Measurements from ENCODE around the gene NIBAN1. TPM values are rescaled to one million over a fixed set of nuclear protein-coding genes. Genes with fewer than 3 reads are reported as not detected.

NIBAN1 gene
- total and polyA plus RNA-seq, 2 donors (not counting 3 experiments of a cell fraction or from before 2014, with no cell fraction given), result 0.23 to 2.8 TPM

GRCh38 chr1:184987696-184988095, 13.4 kb upstream of the NIBAN1 start:
- DNase-seq (ENCODE audit: low read depth, low spot score), result no peak
- no peak for FAIRE-seq
- Histone ChIP-seq H3K79me2 (ENCODE audit: control insufficient read depth, insufficient read depth, low read length) (no peaks in the 10 kb centered on the region), H2AFZ (ENCODE audit: low read depth, low read length) (no peak overlapping the region), H3K36me3 (ENCODE audit: control insufficient read depth in 2 of 2, extremely low read depth in 1 of 2, insufficient read depth in 2 of 2, low read length in 2 of 2) (no peaks in the 10 kb centered on the region), H3K27me3 (ENCODE audit: control insufficient read depth in 2 of 2, insufficient read depth in 2 of 2, low read length in 2 of 2) (peaks cover 6 to 12% of the 10 kb centered on the region in 2 experiments), H4K20me1 (replicated peaks; ENCODE audit: control insufficient read depth, extremely low read depth, insufficient read depth, low read length) (no peaks in the 10 kb centered on the region), H3K4me3 (replicated peaks in 1 of 3; ENCODE audit: insufficient read depth in 1 of 3, low read depth in 1 of 3, low read length in 3 of 3) (no peak overlapping the region), H3K4me2 (ENCODE audit: insufficient read depth, low read length) (no peak overlapping the region), H3K9me1 (replicated peaks; ENCODE audit: control insufficient read depth, extremely low read depth, insufficient read depth, low read length) (no peaks in the 10 kb centered on the region), H3K27ac (ENCODE audit: insufficient read depth, low read depth, low read length) (no peak overlapping the region), H3K9ac (replicated peaks; ENCODE audit: extremely low read depth, insufficient read depth, low read length) (no peak overlapping the region), H3K9me3 (replicated peaks; ENCODE audit: control insufficient read depth, insufficient read depth, low read length) (no peaks in the 10 kb centered on the region), H3K4me1 (ENCODE audit: control insufficient read depth, extremely low read depth, insufficient read depth, low read length) (no peaks in the 10 kb centered on the region)
- dilution Hi-C loops (cut with MboI; ENCODE audit: extremely low pct_ligation_motif_present, low sequenced_read_pairs) (no loop called here), intact Hi-C loops (cut with micrococcal nuclease) (loop anchor here (10.0 kb wide), 1 partner anchor 707 kb away; no protein-coding TSS in a partner anchor)
- POLR2A ChIA-PET, result no interaction called here
- BruUV-seq (replicated peaks), result no TSS peak
- TF ChIP-seq MAX (IDR thresholded peaks at IDR 0.05; ENCODE audit: insufficient read depth, insufficient read length), result no peak
- no peak for TF ChIP-seq POLR2A (IDR thresholded peaks at IDR 0.05; ENCODE audit: low read depth, low read length)
- TF ChIP-seq FOS (IDR thresholded peaks at IDR 0.05; ENCODE audit: borderline replicate concordance, insufficient read depth, low read length), result no peak
- TF ChIP-seq POLR2AphosphoS5 (IDR thresholded peaks at IDR 0.05; ENCODE audit: insufficient read depth, low read depth, low read length), result no peak
- TF ChIP-seq GATA2 (IDR thresholded peaks at IDR 0.05; ENCODE audit: insufficient read depth, insufficient read length, low read depth, low read length), result no peak
- no peak for TF ChIP-seq EZH2 (IDR thresholded peaks at IDR 0.05; ENCODE audit: borderline replicate concordance, low read depth, low read length, severe bottlenecking)
- CTCF ChIA-PET, result interaction anchor here (3.0 to 3.9 kb wide), 3 partner anchors 182 to 693 kb away, joined by 15 to 49 read pairs (median 17); no protein-coding TSS in a partner anchor

GRCh38 chr1:184986250-184986649, 11.9 kb upstream of the NIBAN1 start:
- CTCF ChIA-PET, result interaction anchor here (0.6 to 3.9 kb wide), 6 partner anchors 13 to 695 kb away, joined by 3 to 49 read pairs (median 10); no protein-coding TSS in a partner anchor
- Histone ChIP-seq H3K4me1 (ENCODE audit: control insufficient read depth, extremely low read depth, insufficient read depth, low read length) (no peaks in the 10 kb centered on the region), H3K36me3 (ENCODE audit: control insufficient read depth in 2 of 2, extremely low read depth in 1 of 2, insufficient read depth in 2 of 2, low read length in 2 of 2) (no peaks in the 10 kb centered on the region), H2AFZ (ENCODE audit: low read depth, low read length) (no peak overlapping the region), H3K4me2 (ENCODE audit: insufficient read depth, low read length) (no peak overlapping the region), H3K9me1 (replicated peaks; ENCODE audit: control insufficient read depth, extremely low read depth, insufficient read depth, low read length) (no peaks in the 10 kb centered on the region), H3K4me3 (replicated peaks in 1 of 3; ENCODE audit: insufficient read depth in 1 of 3, low read depth in 1 of 3, low read length in 3 of 3) (no peak overlapping the region), H3K9ac (replicated peaks; ENCODE audit: extremely low read depth, insufficient read depth, low read length) (no peak overlapping the region), H3K27me3 (ENCODE audit: control insufficient read depth in 2 of 2, insufficient read depth in 2 of 2, low read length in 2 of 2) (peaks cover 6 to 12% of the 10 kb centered on the region in 2 experiments), H3K79me2 (ENCODE audit: control insufficient read depth, insufficient read depth, low read length) (no peaks in the 10 kb centered on the region), H3K27ac (ENCODE audit: insufficient read depth, low read depth, low read length) (no peak overlapping the region), H4K20me1 (replicated peaks; ENCODE audit: control insufficient read depth, extremely low read depth, insufficient read depth, low read length) (no peaks in the 10 kb centered on the region), H3K9me3 (replicated peaks; ENCODE audit: control insufficient read depth, insufficient read depth, low read length) (no peaks in the 10 kb centered on the region)
- TF ChIP-seq CTCF (IDR thresholded peaks at IDR 0.05; ENCODE audit: extremely low read depth in 1 of 2, insufficient read depth in 1 of 2, low read depth in 1 of 2, low read length in 2 of 2), result peak in 1 of 2 donors; percentile 1
- no peak for TF ChIP-seq MAX (IDR thresholded peaks at IDR 0.05; ENCODE audit: insufficient read depth, insufficient read length)
- no peak for TF ChIP-seq MYC (IDR thresholded peaks at IDR 0.05; ENCODE audit: low read depth, low read length)
- TF ChIP-seq EZH2 (IDR thresholded peaks at IDR 0.05; ENCODE audit: borderline replicate concordance, low read depth, low read length, severe bottlenecking), result no peak
- no peak for TF ChIP-seq FOS (IDR thresholded peaks at IDR 0.05; ENCODE audit: borderline replicate concordance, insufficient read depth, low read length)
- no peak for TF ChIP-seq POLR2AphosphoS5 (IDR thresholded peaks at IDR 0.05; ENCODE audit: insufficient read depth, low read depth, low read length)
- DNase-seq (ENCODE audit: low read depth, low spot score) (peak; percentile 19), FAIRE-seq (no peak)
- intact Hi-C loops (cut with micrococcal nuclease) (loop anchor here (1.0 to 10.0 kb wide), 2 partner anchors 184 to 709 kb away; no protein-coding TSS in a partner anchor), dilution Hi-C loops (cut with MboI; ENCODE audit: extremely low pct_ligation_motif_present, low sequenced_read_pairs) (no loop called here)
- POLR2A ChIA-PET, result no interaction called here
- BruUV-seq (replicated peaks), result no TSS peak

All from endothelial cell of umbilical vein (primary cell).